Measurements from ENCODE around the gene ALDH3A1. TPM values are rescaled to one million over a fixed set of nuclear protein-coding genes. Genes with fewer than 3 reads are reported as not detected.

The ALDH3A1 gene
- total RNA-seq, 5 donors from 2014 or later (not counting 1 experiment from before 2014, with no cell fraction given): not detected

- H3K9me3 Mint-ChIP-seq: no peaks in the 10 kb centered on the region
- peaks cover 0 to 3% of the 10 kb centered on the region in 2 donors for H3K27me3 Mint-ChIP-seq
- DNase-seq: no peak
- H3K9me3 ChIP-seq: no peaks in the 10 kb centered on the region
- ATAC-seq (replicated peaks in 1 of 4): no peak
- no peak overlapping the region for H3K27ac Mint-ChIP-seq
- H3K4me1 Mint-ChIP-seq: peaks cover 1 to 6% (median 2%) of the 10 kb centered on the region in 3 donors
- H3K4me1 ChIP-seq (ENCODE audit: control insufficient read depth in 1 of 2, extremely low read depth in 1 of 2, insufficient read depth in 2 of 2, low read length in 2 of 2): peaks cover 0 to 2% of the 10 kb centered on the region in 2 experiments
- H3K4me3 ChIP-seq (ENCODE audit: control insufficient read depth in 1 of 2, extremely low read depth in 1 of 2, low read length in 1 of 2): no peak overlapping the region
- H3K4me3 Mint-ChIP-seq: no peak overlapping the region
- H3K27me3 ChIP-seq (replicated peaks in 1 of 2; ENCODE audit: control insufficient read depth in 2 of 2, extremely low read depth in 1 of 2, insufficient read depth in 2 of 2, low read length in 1 of 2): peaks cover 0 to 13% of the 10 kb centered on the region in 2 experiments
- ChIA-PET POLR2A (interaction anchor here in 1 of 2 donors (0.5 kb wide), 1 partner anchor 56 kb away, joined by 4 read pairs; no protein-coding TSS in a partner anchor), CTCF (interaction anchor here in 1 of 2 donors (0.5 kb wide), 1 partner anchor 113 kb away, joined by 4 read pairs; no protein-coding TSS in a partner anchor)
- H3K36me3 Mint-ChIP-seq: no peaks in the 10 kb centered on the region
- no peak overlapping the region for H3K27ac ChIP-seq (ENCODE audit: low read length)
- H3K36me3 ChIP-seq (ENCODE audit: control insufficient read depth in 2 of 2, extremely low read depth in 1 of 2, insufficient read depth in 1 of 2, low read length in 1 of 2): no peaks in the 10 kb centered on the region
- 83% methylated on average over 16 of the region's 18 CpGs for WGBS (ENCODE audit: insufficient coverage)
Observed at GRCh38 chr17:19718613-19719354, 29.3 kb downstream of the ALDH3A1 start.

GRCh38 chr17:19718041-19718612, 30.0 kb downstream of the ALDH3A1 start:
- Mint-ChIP-seq H3K27ac (no peak overlapping the region), H3K4me1 (peaks cover 0 to 4% (median 0%) of the 10 kb centered on the region in 3 donors), H3K36me3 (no peaks in the 10 kb centered on the region), H3K27me3 (peaks cover 0 to 3% of the 10 kb centered on the region in 2 donors), H3K4me3 (no peak overlapping the region), H3K9me3 (no peaks in the 10 kb centered on the region)
- no peaks in the 10 kb centered on the region for H3K9me3 ChIP-seq
- H3K27ac ChIP-seq (ENCODE audit: low read length): no peak overlapping the region
- no peaks in the 10 kb centered on the region for H3K4me1 ChIP-seq (ENCODE audit: control insufficient read depth in 1 of 2, extremely low read depth in 1 of 2, insufficient read depth in 2 of 2, low read length in 2 of 2)
- no peaks in the 10 kb centered on the region for H3K36me3 ChIP-seq (ENCODE audit: control insufficient read depth in 2 of 2, extremely low read depth in 1 of 2, insufficient read depth in 1 of 2, low read length in 1 of 2)
- peaks cover 0 to 13% of the 10 kb centered on the region in 2 experiments for H3K27me3 ChIP-seq (replicated peaks in 1 of 2; ENCODE audit: control insufficient read depth in 2 of 2, extremely low read depth in 1 of 2, insufficient read depth in 2 of 2, low read length in 1 of 2)
- CTCF ChIA-PET: interaction anchor here in 1 of 2 donors (0.7 kb wide), 1 partner anchor 754 kb away, joined by 3 read pairs; no protein-coding TSS in a partner anchor
- no peak for ATAC-seq (replicated peaks in 1 of 4)
- no peak for DNase-seq
- POLR2A ChIA-PET: interaction anchor here in 1 of 2 donors (0.5 kb wide), 1 partner anchor 57 kb away, joined by 4 read pairs; no protein-coding TSS in a partner anchor
- H3K4me3 ChIP-seq (ENCODE audit: control insufficient read depth in 1 of 2, extremely low read depth in 1 of 2, low read length in 1 of 2): no peak overlapping the region
- WGBS (ENCODE audit: insufficient coverage): 80% methylated on average over 12 of the region's 12 CpGs

DNA sequence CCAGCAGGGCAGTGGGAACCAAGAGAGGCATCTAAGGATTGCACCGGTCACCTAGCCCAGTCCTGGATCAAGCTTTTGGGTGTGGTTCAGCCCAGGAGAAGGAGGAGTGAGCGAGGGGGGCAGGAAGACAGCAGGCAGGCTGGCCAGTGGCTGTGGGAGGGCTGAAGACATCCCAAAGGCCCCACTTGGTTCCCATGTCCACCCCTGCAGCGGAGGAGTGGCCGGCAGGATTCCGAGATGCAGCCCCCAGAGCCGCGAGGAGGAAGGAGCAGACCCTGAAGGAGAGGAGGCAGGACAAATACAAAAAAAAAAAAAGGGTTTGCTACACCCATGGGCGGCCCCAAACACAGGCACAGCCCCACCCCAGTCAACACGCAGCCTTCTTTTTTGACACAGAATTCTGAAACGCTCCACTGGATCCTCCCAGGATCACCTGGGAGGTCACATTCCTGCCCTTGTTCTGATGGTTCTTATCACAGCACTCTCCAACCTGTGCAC, 30.6 kb downstream of the ALDH3A1 start:
- Histone ChIP-seq H3K9me3 (no peaks in the 10 kb centered on the region), H3K4me3 (ENCODE audit: control insufficient read depth in 1 of 2, extremely low read depth in 1 of 2, low read length in 1 of 2) (no peak overlapping the region), H3K27ac (ENCODE audit: low read length) (no peak overlapping the region), H3K27me3 (replicated peaks in 1 of 2; ENCODE audit: control insufficient read depth in 2 of 2, extremely low read depth in 1 of 2, insufficient read depth in 2 of 2, low read length in 1 of 2) (peaks cover 0 to 13% of the 10 kb centered on the region in 2 experiments), H3K4me1 (ENCODE audit: control insufficient read depth in 1 of 2, extremely low read depth in 1 of 2, insufficient read depth in 2 of 2, low read length in 2 of 2) (no peaks in the 10 kb centered on the region), H3K36me3 (ENCODE audit: control insufficient read depth in 2 of 2, extremely low read depth in 1 of 2, insufficient read depth in 1 of 2, low read length in 1 of 2) (no peaks in the 10 kb centered on the region)
- Mint-ChIP-seq H3K9me3 (no peaks in the 10 kb centered on the region), H3K4me1 (peaks cover 0 to 2% (median 0%) of the 10 kb centered on the region in 3 donors), H3K36me3 (no peaks in the 10 kb centered on the region), H3K27ac (no peak overlapping the region), H3K27me3 (peaks cover 0 to 3% of the 10 kb centered on the region in 2 donors), H3K4me3 (no peak overlapping the region)
- ChIA-PET POLR2A (no interaction called here), CTCF (interaction anchor here (0.7 kb wide), 2 partner anchors 441 to 754 kb away, joined by 3 read pairs; no protein-coding TSS in a partner anchor)
- WGBS (ENCODE audit: insufficient coverage): 89% methylated on average over 10 of the region's 10 CpGs
- ATAC-seq (replicated peaks in 1 of 4): no peak
- DNase-seq: no peak

- Mint-ChIP-seq H3K27ac (no peak overlapping the region), H3K4me3 (no peak overlapping the region), H3K4me1 (no peaks in the 10 kb centered on the region), H3K9me3 (no peaks in the 10 kb centered on the region), H3K36me3 (no peaks in the 10 kb centered on the region), H3K27me3 (peaks cover 0 to 3% of the 10 kb centered on the region in 2 donors)
- no peak overlapping the region for H3K4me3 ChIP-seq (ENCODE audit: control insufficient read depth in 1 of 2, extremely low read depth in 1 of 2, low read length in 1 of 2)
- ATAC-seq (replicated peaks in 1 of 4) (no peak), DNase-seq (no peak)
- 87% methylated on average over 4 of the region's 7 CpGs for WGBS (ENCODE audit: insufficient coverage)
- POLR2A ChIA-PET: no interaction called here
- no peaks in the 10 kb centered on the region for H3K9me3 ChIP-seq
- H3K36me3 ChIP-seq (ENCODE audit: control insufficient read depth in 2 of 2, extremely low read depth in 1 of 2, insufficient read depth in 1 of 2, low read length in 1 of 2): no peaks in the 10 kb centered on the region
- no peak overlapping the region for H3K27ac ChIP-seq (ENCODE audit: low read length)
- peaks cover 0 to 13% of the 10 kb centered on the region in 2 experiments for H3K27me3 ChIP-seq (replicated peaks in 1 of 2; ENCODE audit: control insufficient read depth in 2 of 2, extremely low read depth in 1 of 2, insufficient read depth in 2 of 2, low read length in 1 of 2)
- no peaks in the 10 kb centered on the region for H3K4me1 ChIP-seq (ENCODE audit: control insufficient read depth in 1 of 2, extremely low read depth in 1 of 2, insufficient read depth in 2 of 2, low read length in 2 of 2)
- CTCF ChIA-PET: interaction anchor here in 1 of 2 donors (0.7 kb wide), 1 partner anchor 440 kb away, joined by 3 read pairs; no protein-coding TSS in a partner anchor
Observed at GRCh38 chr17:19717031-19717360, 31.1 kb downstream of the ALDH3A1 start.

GRCh38 chr17:19716108-19717030, 31.7 kb downstream of the ALDH3A1 start, which contains the start of gene SLC47A2:
TSS of gene SLC47A2 (minus strand) at chr17:19716584. CDS start at chr17:19716555, 29 bp downstream.
- Histone ChIP-seq H3K4me3 (ENCODE audit: control insufficient read depth in 1 of 2, extremely low read depth in 1 of 2, low read length in 1 of 2) (no peak within 1 kb of the TSS), H3K9me3 (no peaks in the 10 kb centered on the region), H3K4me1 (ENCODE audit: control insufficient read depth in 1 of 2, extremely low read depth in 1 of 2, insufficient read depth in 2 of 2, low read length in 2 of 2) (no peaks in the 10 kb centered on the region), H3K27me3 (replicated peaks in 1 of 2; ENCODE audit: control insufficient read depth in 2 of 2, extremely low read depth in 1 of 2, insufficient read depth in 2 of 2, low read length in 1 of 2) (peaks cover 0 to 13% of the 10 kb centered on the region in 2 experiments), H3K36me3 (ENCODE audit: control insufficient read depth in 2 of 2, extremely low read depth in 1 of 2, insufficient read depth in 1 of 2, low read length in 1 of 2) (no peaks in the 10 kb centered on the region), H3K27ac (ENCODE audit: low read length) (no peak within 1 kb of the TSS)
- POLR2A ChIA-PET: no interaction called here
- no peak within 1 kb of the TSS for H3K27ac Mint-ChIP-seq
- CTCF ChIA-PET: interaction anchor here in 1 of 2 donors (0.7 kb wide), 1 partner anchor 619 kb away, joined by 5 read pairs; no protein-coding TSS in a partner anchor
- H3K4me1 Mint-ChIP-seq: no peaks in the 10 kb centered on the region
- no peaks in the 10 kb centered on the region for H3K9me3 Mint-ChIP-seq
- H3K36me3 Mint-ChIP-seq: no peaks in the 10 kb centered on the region
- H3K4me3 Mint-ChIP-seq: no peak within 1 kb of the TSS
- WGBS (ENCODE audit: insufficient coverage): 79% methylated on average over 13 of the region's 13 CpGs
- DNase-seq (no peak), ATAC-seq (replicated peaks in 1 of 4) (no peak)
- peaks cover 0 to 3% of the 10 kb centered on the region in 2 donors for H3K27me3 Mint-ChIP-seq
